GM18498 (cell line): ENCODE measurements around the gene SLCO3A1.

Source experiments
- ATAC-seq: cut with Tn5 transposase; IDR thresholded peaks from one replicate; pipeline ENCODE4 v1.9.1; 2021; ENCODE audit warnings: mild to moderate bottlenecking, moderate library complexity; ENCODE audit not compliant: unreplicated experiment

Gene SLCO3A1

DNA sequence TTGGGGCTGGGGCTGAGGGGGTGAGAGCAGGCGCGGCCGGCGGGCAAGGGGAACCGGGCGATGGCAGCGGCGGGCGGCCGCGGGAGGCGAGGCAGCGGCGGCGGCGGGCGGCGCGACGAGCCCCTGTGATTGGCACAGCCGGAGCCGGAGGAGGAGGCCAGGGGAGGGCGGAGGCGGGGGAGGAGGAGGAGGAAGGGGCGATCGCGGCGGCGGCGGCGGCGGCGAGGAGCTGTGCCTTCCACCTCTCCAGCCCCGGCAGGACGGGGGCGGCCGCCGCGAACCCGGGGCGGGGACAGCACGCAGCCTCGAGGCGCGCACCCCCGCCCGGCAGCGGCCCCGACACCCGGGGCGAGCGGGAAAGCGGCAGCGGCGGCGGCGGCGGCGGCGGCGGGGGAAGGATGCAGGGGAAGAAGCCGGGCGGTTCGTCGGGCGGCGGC, at the start of gene SLCO3A1:
SLCO3A1 (plus strand) TSS at position 198 of the 437 bp plus-strand sequence.
- peak; percentile 21 for ATAC-seq

DNA sequence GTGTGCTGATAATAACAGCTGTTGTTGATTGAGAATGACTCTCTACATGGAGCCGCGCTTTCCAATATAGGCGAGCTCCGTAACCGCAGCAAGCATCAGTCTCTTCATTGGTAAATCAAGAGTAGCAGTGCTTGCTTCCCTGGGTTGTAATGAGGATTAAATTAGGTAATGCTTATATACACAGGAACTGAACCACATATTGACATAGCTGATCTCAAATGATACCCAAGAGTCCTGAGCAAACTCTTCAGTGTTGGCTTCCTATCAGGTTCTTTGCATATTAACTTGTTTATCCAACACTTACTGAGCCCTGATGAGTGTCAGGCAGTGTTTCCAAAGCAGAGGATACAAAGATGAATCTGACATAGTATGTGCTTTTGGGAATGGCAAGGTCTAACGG, 46.4 kb upstream of the SLCO3A1 start:
- no peak for ATAC-seq

DNA sequence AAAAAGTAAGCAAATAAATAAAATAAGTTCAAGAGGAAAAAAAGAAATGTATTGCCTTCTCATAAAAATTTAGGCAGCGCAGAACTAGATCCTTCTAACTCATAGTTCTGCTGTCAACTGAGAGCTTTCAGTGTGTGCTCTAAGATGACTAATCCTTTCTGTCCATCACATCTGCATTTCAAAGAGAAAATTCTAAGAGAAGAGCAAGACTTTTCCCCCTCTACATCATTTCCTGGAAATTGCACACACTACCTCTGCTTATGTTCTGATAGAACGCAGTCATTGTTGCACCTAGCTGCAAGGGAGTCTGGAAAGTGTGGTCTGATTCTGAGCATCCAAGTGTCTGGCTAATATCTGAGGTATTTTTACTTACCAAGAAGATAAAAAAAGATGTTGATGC, 39.6 kb upstream of the SLCO3A1 start:
- ATAC-seq: no peak

DNA sequence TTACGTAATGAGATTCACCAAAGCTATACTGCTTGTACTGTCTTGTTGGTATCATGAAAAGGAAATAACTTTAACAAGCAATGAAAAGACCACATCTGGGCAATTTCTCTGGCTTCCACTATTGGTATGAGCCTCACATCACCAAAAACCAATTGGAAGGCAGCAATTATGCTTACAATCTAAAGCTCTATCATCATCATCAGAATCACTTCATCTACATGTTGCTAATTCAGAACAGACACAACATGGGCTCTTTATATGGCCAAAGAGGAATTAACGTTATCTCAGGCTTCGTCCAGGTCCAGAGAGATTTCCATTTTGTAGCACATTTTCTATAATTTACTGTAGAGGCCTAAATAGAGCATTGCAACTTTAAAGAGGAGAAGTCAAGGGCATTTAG, 36.6 kb upstream of the SLCO3A1 start:
- no peak for ATAC-seq

DNA sequence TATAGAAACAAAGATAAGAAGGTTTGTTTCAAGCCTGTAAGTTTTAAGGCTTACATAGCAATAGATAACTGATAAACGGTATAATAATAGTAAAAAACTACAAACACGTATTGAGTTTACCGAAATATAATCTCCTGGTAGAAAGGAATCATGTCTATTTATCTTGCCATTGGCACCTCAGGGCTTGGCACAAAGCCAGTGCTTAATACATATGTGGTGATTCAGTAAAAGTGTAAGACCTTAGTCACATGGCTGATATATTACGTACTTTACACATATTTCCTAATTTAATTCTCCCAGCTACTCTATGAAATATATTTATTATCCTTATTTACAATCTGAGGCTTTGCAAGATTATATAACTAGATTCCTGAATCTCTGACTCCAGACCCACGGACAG, 32.0 kb upstream of the SLCO3A1 start:
- no peak for ATAC-seq

DNA sequence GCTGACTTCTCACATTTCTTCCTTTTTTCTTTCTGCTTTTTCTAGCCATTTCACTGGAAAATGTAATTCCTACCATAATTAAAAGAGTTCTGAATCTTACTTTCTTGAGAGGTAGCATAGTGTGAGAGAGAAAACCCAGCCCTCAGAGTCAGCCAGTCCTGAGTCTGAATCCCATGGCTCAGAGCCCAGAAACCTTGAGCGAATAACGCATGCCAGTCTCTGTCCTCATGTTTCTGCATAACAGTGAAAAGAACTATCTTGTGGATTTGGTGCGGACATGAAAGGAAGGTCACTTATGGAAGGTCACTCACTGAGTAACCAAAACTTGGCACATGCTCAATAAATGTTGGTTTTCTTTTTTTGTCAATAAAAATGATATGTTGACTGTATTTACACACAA, 29.3 kb upstream of the SLCO3A1 start:
- ATAC-seq: no peak

GRCh38 chr15:91826443-91826842, 27.1 kb upstream of the SLCO3A1 start:
- ATAC-seq: no peak

GRCh38 chr15:91833056-91833455, 20.5 kb upstream of the SLCO3A1 start:
- ATAC-seq: no peak

GRCh38 chr15:91839867-91840266, 13.6 kb upstream of the SLCO3A1 start:
- no peak for ATAC-seq

DNA sequence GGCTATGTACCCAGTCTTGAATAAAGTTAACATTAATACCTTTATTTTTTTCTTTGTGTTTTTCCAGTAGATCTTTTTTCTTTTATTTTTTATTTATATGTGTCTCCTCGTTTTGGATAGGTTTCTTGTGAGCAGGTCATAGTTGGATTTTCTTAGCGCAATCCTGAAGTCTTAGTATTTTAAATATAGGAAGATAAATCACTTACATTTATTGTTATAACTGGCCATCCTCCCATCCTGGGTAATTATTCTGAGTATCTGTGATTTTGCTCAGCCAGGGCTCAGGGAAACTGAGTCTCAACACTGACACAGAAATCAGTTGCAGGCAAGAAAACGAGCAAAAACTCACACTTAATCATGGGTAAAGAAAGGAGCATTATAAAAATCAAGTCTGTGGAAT, 11.6 kb upstream of the SLCO3A1 start:
- no peak for ATAC-seq

DNA sequence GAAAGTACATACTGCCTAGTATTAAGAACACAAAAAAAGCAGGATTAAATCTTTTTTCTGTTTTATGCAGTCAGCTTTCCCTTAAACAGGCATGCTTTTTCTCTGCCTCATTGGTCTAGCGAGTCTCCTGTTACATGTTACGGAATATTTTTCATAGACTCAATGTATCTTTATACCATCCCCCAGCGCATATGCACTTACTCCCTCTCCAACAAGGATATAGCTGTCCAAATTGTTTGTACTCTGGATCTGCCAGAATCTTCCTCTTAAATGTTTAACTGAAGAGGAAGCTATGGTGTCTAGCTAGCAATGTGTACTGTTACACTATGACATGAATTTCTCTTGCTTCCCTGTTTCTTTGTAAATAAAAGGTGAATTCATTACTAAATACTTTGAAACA, 9.2 kb upstream of the SLCO3A1 start:
- no peak for ATAC-seq

- ATAC-seq: no peak
Measured at GRCh38 chr15:91844928-91845327, 8.6 kb upstream of the SLCO3A1 start.

DNA sequence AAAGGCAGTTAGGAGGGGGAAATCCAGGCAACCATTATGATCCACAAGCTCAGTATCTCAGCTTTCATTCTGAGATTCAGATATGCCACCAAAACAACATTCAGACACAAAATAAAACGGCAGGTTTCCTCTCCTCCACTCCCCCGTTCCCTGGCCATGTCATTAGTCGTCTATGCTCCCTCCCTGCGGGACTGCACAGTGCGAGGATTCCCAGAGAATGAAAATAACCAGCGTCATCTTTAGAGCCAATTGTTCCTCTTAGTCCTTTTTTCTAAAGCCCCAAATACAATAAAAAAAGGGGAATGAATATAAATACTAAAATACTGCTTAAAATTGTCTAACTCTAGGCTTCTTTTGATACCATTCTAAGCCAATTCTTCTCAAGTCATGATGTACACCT, 7.8 kb upstream of the SLCO3A1 start:
- no peak for ATAC-seq

DNA sequence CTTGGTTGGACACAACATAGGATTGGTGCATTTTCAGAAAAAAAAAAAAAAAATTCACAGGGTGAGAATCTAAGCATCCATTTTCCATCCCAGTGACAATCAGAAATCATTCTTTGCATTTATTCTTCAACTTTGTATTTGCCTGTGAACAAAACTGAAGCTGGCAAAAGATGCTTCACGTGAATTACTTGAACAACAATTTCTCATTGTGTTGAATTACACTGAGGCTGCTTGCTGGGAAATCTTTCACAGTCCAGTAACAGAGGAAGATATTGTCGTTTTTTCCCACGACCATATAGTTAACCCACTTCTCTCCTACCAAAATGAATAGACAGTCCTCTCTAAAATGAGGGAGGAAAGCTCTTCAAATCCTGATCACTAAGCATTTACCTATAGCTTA, 4.3 kb upstream of the SLCO3A1 start:
- no peak for ATAC-seq

- no peak for ATAC-seq
Measured at GRCh38 chr15:91849749-91850161, 3.8 kb upstream of the SLCO3A1 start.

GRCh38 chr15:91852741-91853510, 582 bp upstream of the SLCO3A1 start:
- peak; percentile 60 for ATAC-seq

DNA sequence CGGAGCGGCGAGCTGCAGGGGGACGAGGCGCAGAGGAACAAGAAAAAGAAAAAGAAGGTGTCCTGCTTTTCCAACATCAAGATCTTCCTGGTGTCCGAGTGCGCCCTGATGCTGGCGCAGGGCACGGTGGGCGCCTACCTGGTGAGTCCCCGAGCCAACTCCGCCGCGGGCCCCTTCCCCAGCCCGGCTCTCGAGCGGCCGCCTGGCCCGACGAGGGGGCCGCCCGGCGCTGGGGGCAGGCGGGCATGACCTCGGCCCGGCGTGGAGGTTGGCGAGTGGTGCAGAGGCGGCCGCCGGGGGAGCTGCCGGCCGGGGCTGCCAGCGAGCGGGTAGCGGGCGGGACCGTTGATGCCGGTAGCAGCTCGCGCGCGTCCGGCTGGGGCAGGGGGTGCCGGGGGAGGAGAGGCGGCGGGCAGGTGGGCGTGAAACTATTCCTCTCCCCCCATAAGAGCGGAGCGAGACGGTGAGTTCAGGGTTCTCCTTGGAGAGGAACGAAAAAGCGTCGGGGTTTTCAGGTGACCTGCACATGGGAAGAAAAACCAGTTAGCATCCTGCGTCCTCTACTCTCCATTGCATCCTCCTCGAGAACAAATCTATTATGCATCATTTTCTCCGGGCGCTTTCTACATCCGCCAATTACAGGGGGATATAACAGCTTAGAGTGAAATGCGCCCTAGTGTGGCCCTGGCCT, 585 bp downstream of the SLCO3A1 start:
- peak; percentile 19 for ATAC-seq

DNA sequence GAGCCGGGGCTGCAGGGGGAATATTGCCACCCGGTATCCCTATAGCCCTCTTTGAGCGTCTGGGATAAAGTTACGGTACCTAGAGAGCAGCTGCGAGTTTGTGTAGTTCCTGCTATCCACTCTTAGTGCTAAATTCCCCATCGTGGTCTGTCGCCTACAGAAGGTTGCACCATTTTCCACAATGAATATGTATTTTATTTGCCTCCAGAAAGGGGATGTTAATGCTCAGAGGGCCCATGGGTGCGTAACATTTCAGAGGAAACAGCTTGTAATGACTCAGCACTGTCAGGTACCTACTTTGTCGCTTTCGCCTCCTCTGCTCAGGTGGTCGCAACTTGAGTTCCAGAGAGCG, 1.1 kb downstream of the SLCO3A1 start:
- no peak for ATAC-seq

DNA sequence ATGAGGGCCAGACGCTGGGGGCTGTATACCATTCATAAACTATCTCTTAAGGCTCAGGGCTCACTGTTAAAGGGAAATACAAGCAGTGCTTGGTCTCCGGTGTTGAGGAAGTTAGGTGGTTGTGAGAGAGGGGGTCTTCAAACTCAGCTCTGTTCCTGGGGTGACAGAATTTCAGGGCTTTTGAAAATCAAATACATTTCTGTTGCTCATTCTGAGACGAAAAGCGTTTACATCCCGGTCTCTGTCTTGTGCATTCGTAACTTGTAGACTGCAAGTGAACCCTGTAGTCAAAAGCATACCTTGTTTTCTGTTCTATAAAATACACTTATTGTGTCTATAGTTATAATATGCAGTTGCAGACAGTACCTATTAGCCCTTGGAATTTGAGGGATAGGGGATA, 1.7 kb downstream of the SLCO3A1 start:
- ATAC-seq: no peak

DNA sequence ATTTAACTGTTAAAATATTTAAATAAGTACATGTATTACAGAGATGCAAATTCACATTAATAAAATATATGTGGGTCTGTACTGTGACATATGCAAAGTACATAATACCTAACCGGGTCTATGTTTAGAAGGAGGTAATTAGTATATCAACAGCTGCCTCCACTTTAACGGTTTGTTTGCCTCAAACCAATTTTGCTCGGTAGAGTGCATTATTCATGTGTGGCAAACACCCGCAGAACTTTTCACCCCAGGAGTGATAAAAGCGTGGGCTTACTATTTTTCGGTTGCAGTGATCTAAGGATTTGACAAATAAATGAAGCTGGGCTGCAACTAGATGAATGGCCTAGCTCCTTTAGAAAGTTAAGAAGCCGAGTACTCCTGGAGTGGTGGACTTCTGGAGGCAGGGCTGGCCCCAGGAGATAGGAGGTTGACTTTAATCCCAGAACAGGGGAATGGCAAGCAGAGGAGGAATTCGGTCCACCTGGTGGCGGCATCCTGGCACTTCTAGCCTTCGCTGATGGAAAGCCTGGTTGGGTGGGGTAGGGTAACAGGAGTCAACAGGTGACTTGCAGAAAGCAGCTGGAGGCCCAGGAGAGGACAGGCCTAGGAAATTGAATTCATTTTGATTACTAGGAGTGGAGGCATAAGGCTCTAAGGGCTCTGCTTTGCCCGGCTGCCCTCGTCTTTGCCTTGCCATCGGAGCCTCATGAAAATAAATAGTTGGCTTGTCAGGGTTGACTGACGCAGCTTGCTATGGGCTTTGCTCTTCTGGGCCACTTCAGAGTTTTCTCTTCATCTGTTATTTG, 2.4 kb downstream of the SLCO3A1 start:
- no peak for ATAC-seq

GRCh38 chr15:91857224-91857585, 3.7 kb downstream of the SLCO3A1 start:
- no peak for ATAC-seq

- peak; percentile 54 for ATAC-seq
Measured at GRCh38 chr15:91857772-91858171, 4.3 kb downstream of the SLCO3A1 start.
